Stomach (tissue), 9 donors: ENCODE data around the gene RABGAP1L. TPM values are rescaled to one million over a fixed set of nuclear protein-coding genes. Genes with fewer than 3 reads are reported as not detected.

Source experiments
- DNase-seq, 2 donors: peaks; one replicate each; pipeline versions ENCODE4 v3.0.0 to v3.0.0-alpha.2; 2013 to 2019
- H3K27ac ChIP-seq, 5 donors: fragments of 200-600 bp in 4 of 5; sonication (generic) in 4 of 5; one replicate each; pipeline ENCODE4 v1.5.1; 2013 to 2019; ENCODE audit warnings: mild to moderate bottlenecking in 1 of 5, moderate library complexity in 1 of 5
- H3K27me3 ChIP-seq, 3 donors: fragments of 200-600 bp; sonication (generic); one replicate each; pipeline ENCODE4 v1.5.1; 2017 to 2019; ENCODE audit warnings: mixed run types in 1 of 3
- H3K36me3 ChIP-seq, 4 donors: fragments of 200-600 bp; sonication (generic); 1 replicate in 3 of 4; 2 replicates in 1 of 4; pipeline ENCODE4 v1.5.1; 2016 to 2019
- H3K4me1 ChIP-seq, 4 donors: fragments of 200-600 bp; sonication (generic); one replicate each; pipeline ENCODE4 v1.5.1; 2016 to 2019
- H3K4me3 ChIP-seq, 4 donors: fragments of 200-600 bp; sonication (generic) in 3 of 4; one replicate each; pipeline ENCODE4 v1.5.1; 2016 to 2019; ENCODE audit warnings: mild to moderate bottlenecking in 1 of 4
- H3K9me3 ChIP-seq, 4 donors: fragments of 200-600 bp; sonication (generic); one replicate each; pipeline ENCODE4 v1.5.1; 2016 to 2019
- EP300 ChIP-seq: sonication (generic); formaldehyde crosslinking; IDR thresholded peaks from one replicate; pipeline ENCODE4 v1.6.1; 2017; ENCODE audit warnings: antibody characterized with exemption
- POLR2A ChIP-seq, 4 donors: fragments of 450-650 bp; IDR thresholded peaks; one replicate each; pipeline ENCODE4 v1.6.1; 2016; ENCODE audit warnings: antibody characterized with exemption in 4 of 4, control low read depth in 2 of 4, mild to moderate bottlenecking in 1 of 4, moderate library complexity in 1 of 4
- POLR2AphosphoS5 ChIP-seq, 3 donors: sonication (generic); formaldehyde crosslinking; IDR thresholded peaks; one replicate each; pipeline ENCODE4 v1.6.1; 2016; ENCODE audit warnings: antibody characterized with exemption in 3 of 3
- WGBS, 5 donors: extraction: QIAGEN DNeasy Blood & Tissue Kit in 3 of 5; methylation state at CpG; one replicate each; pipeline versions ENCODE4 v1.1.5 to v1.1.7; 2013 to 2018; 5-methylcytosine and 5-hydroxymethylcytosine counted together
- intact Hi-C: fragments of 100-400 bp; cut with DNase I; formaldehyde crosslinking; loops from one replicate; pipeline ENCODE4 v1.15.1; 2023; ENCODE audit warnings: low total_unique reads
- polyA plus RNA-seq, 3 donors: library from polyadenylated mRNA; stranded (reverse); fragments of 200-250 nt; gene quantifications; one replicate each; pipeline ENCODE4 v1.2.3, GENCODE V29; 2013
- total RNA-seq, 5 donors: library from RNA; depleted of rRNA; stranded (reverse); fragments of >200 nt; gene quantifications; one replicate each; pipeline versions ENCODE4 v1.1.0 to v1.2.3, GENCODE V29; 2014 to 2016
- TF ChIP-seq, protein P1 (sequence below), 7 experiments: fragments of 450-650 bp in 4 of 7; fragments of 200-600 bp in 3 of 7; sonication (generic) in 3 of 7; IDR thresholded peaks; one replicate each; pipeline ENCODE4 v1.5.1; 2016 to 2019; ENCODE audit warnings: antibody characterized with exemption in 7 of 7, control low read depth in 2 of 7, mild to moderate bottlenecking in 1 of 7
- donor health status: healthy with polysubstance abuse.
- donor health status: Bipolar disorder and iron deficiency.
- donor health status: healthy.

Gene RABGAP1L
- total and polyA plus RNA-seq, 8 donors, result 14.2 to 238 (median 57.9) TPM

DNA sequence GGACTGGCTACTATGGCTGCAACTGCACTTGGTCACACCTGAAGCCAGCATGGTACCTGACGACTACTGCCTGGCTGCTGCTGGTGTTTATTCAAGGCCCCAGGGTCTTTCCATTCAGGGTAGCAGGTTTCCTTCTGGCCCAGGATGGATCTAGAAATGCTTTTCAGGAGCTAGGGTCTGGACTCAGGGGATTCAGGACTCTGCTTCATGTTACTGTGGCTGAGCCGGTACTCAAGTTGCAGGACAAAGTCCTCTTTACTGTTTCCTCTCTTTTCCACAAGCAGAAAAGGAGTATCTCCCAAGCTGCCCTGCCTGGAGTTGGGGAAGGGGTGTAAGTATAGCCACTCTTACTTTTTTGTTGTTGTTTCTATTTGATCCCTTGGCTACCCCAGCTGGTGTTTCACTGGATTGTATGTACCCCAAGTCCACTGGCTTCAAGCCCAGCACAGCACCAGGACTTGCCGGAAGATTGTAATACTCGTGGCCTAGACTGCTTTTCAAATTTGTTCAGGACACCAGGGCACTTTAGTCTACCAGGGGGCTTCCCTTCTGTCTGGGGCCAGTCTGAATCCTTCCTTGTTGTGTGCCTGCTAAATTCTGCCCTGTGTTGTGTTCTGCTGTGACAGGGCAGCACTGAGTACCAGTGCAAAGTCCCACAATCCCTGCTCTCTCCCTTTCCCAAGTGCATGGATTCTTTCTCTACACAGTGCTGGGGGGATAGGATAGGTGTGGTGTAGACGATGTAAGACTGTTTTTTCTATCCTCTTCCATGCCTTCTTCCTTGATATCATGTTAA lies 536.9 kb downstream of the RABGAP1L start:
- WGBS, 5 donors, result 83 to 92% (median 92%) methylated on average over 5 of the region's 5 CpGs
- peaks cover 0 to 2% (median 0%) of the 10 kb centered on the region in 4 donors for H3K4me1 ChIP-seq
- H3K27me3 ChIP-seq, result no peaks in the 10 kb centered on the region
- DNase-seq, result no peak
- H3K27ac ChIP-seq, result no peak overlapping the region
- TF ChIP-seq EP300 (no peak), POLR2AphosphoS5 (IDR thresholded peaks at IDR 0.05) (no peak), POLR2A (IDR thresholded peaks at IDR 0.05) (no peak)
- TF ChIP-seq, protein P1, sequence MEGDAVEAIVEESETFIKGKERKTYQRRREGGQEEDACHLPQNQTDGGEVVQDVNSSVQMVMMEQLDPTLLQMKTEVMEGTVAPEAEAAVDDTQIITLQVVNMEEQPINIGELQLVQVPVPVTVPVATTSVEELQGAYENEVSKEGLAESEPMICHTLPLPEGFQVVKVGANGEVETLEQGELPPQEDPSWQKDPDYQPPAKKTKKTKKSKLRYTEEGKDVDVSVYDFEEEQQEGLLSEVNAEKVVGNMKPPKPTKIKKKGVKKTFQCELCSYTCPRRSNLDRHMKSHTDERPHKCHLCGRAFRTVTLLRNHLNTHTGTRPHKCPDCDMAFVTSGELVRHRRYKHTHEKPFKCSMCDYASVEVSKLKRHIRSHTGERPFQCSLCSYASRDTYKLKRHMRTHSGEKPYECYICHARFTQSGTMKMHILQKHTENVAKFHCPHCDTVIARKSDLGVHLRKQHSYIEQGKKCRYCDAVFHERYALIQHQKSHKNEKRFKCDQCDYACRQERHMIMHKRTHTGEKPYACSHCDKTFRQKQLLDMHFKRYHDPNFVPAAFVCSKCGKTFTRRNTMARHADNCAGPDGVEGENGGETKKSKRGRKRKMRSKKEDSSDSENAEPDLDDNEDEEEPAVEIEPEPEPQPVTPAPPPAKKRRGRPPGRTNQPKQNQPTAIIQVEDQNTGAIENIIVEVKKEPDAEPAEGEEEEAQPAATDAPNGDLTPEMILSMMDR (IDR thresholded peaks at IDR 0.05), result no peak
- intact Hi-C loops, result no loop called here
- H3K36me3 ChIP-seq, result no peaks in the 10 kb centered on the region
- H3K9me3 ChIP-seq, result no peaks in the 10 kb centered on the region
- H3K4me3 ChIP-seq, result no peak overlapping the region

DNA sequence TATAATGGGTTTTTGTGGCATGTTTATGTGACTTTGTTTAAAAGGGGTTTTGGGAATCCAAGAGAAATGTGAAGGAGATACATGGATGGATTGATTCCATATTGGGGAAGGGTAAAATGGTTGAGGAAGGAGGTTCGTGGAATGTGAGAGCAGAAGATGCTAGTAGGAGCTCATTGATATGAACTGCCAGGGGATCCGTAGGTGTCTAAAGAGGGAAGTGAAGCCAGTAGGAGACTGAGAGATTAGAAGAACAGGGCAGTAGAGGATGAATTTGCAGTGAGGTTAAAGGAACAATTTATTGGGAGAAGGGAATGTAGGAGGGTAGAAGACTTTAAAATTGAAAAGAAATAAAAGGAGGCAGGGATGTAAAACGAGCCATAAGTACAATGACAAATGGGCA lies 541.0 kb downstream of the RABGAP1L start:
- Histone ChIP-seq H3K36me3 (no peaks in the 10 kb centered on the region), H3K27me3 (no peaks in the 10 kb centered on the region), H3K4me3 (no peak overlapping the region), H3K9me3 (no peaks in the 10 kb centered on the region), H3K4me1 (peaks cover 0 to 2% (median 0%) of the 10 kb centered on the region in 4 donors), H3K27ac (no peak overlapping the region)
- no peak for TF ChIP-seq EP300
- TF ChIP-seq, protein P1 (IDR thresholded peaks at IDR 0.05), result no peak
- TF ChIP-seq POLR2AphosphoS5 (IDR thresholded peaks at IDR 0.05), result no peak
- no peak for TF ChIP-seq POLR2A (IDR thresholded peaks at IDR 0.05)
- WGBS, 5 donors, result 87 to 94% (median 89%) methylated on average over 3 of the region's 3 CpGs
- no peak for DNase-seq
- intact Hi-C loops, result no loop called here

DNA sequence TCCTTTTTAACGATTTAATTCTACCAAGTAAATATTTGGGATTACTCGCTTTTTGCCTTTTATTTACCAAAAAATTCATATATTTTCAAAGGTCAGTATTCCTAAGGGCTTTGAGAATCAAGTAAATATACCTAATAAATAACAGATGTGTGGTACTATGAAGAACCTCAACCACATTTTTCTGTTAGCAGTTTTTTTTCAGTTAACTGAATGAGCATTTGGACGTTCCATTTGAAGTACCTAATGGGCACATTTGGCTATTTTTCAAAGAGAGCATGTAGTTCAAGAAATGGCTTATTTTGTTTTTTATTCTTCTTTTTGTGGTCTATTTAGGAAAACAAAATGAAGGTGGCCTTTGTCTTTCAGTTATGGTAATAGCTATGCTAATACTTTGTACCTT lies 541.5 kb downstream of the RABGAP1L start:
- Histone ChIP-seq H3K4me1 (peaks cover 0 to 2% (median 0%) of the 10 kb centered on the region in 4 donors), H3K9me3 (no peaks in the 10 kb centered on the region), H3K27me3 (no peaks in the 10 kb centered on the region), H3K4me3 (no peak overlapping the region), H3K27ac (no peak overlapping the region), H3K36me3 (no peaks in the 10 kb centered on the region)
- intact Hi-C loops, result no loop called here
- 87 to 93% (median 91%) methylated on average over 3 of the region's 3 CpGs for WGBS, 5 donors
- TF ChIP-seq POLR2AphosphoS5 (IDR thresholded peaks at IDR 0.05), result no peak
- TF ChIP-seq, protein P1 (IDR thresholded peaks at IDR 0.05), result no peak
- TF ChIP-seq POLR2A (IDR thresholded peaks at IDR 0.05), result no peak
- no peak for TF ChIP-seq EP300
- no peak for DNase-seq

DNA sequence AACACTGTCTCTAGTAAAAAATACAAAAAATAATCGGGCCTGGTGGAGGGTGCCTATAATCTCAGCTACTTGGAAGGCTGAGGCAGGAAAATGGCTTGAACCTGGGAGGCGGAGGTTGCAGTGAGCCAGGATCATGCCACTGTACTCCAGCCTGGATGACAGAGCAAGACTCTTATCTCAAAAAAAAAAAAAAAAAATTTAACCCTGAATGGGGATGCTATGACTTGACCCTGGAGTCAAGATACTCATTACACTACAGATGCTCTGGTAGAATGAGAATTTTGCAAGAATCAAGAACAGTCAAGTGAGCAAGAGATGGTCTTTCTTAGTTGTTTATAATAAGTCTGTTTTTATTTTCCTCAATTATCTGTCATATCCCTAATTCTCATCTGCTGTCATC lies 542.2 kb downstream of the RABGAP1L start:
- TF ChIP-seq POLR2AphosphoS5 (IDR thresholded peaks at IDR 0.05) (no peak), EP300 (no peak), POLR2A (IDR thresholded peaks at IDR 0.05) (no peak)
- TF ChIP-seq, protein P1 (IDR thresholded peaks at IDR 0.05), result no peak
- 92 to 95% (median 94%) methylated on average over 2 of the region's 2 CpGs for WGBS, 5 donors
- Histone ChIP-seq H3K27ac (no peak overlapping the region), H3K4me1 (peaks cover 0 to 2% (median 0%) of the 10 kb centered on the region in 4 donors), H3K27me3 (no peaks in the 10 kb centered on the region), H3K9me3 (no peaks in the 10 kb centered on the region), H3K36me3 (no peaks in the 10 kb centered on the region), H3K4me3 (no peak overlapping the region)
- intact Hi-C loops, result no loop called here
- DNase-seq, result no peak
